Muscle layer of duodenum (tissue), 2 donors: ENCODE results near the gene MAP2K5.

Source experiments
- H3K27ac ChIP-seq: one replicate; pipeline ENCODE4 v1.7.0; 2013; ENCODE audit warnings: mild to moderate bottlenecking, low read length
- H3K27me3 ChIP-seq: one replicate; pipeline ENCODE4 v1.7.0; 2013; ENCODE audit warnings: low read depth, mild to moderate bottlenecking, control low read depth, low read length
- H3K36me3 ChIP-seq, 2 donors: one replicate each; pipeline ENCODE4 v1.7.0; 2013; ENCODE audit warnings: low read length in 2 of 2, control low read depth in 1 of 2, mild to moderate bottlenecking in 1 of 2; ENCODE audit not compliant: insufficient read depth in 2 of 2, control insufficient read depth in 1 of 2
- H3K4me1 ChIP-seq, 2 donors: one replicate each; pipeline ENCODE4 v1.7.0; 2013; ENCODE audit warnings: low read length in 2 of 2, mild to moderate bottlenecking in 2 of 2, control low read depth in 1 of 2, moderate library complexity in 1 of 2; ENCODE audit not compliant: insufficient read depth in 2 of 2, control insufficient read depth in 1 of 2
- H3K4me3 ChIP-seq, 2 donors: one replicate each; pipeline ENCODE4 v1.7.0; 2013; ENCODE audit warnings: low read length in 2 of 2, low read depth in 1 of 2, mild to moderate bottlenecking in 1 of 2
- H3K9me3 ChIP-seq, 2 donors: one replicate each; pipeline ENCODE4 v1.7.0; 2013; ENCODE audit warnings: low read length in 2 of 2, control low read depth in 1 of 2, mild to moderate bottlenecking in 1 of 2; ENCODE audit not compliant: control insufficient read depth in 1 of 2
- donor health status: healthy.

The MAP2K5 gene

DNA sequence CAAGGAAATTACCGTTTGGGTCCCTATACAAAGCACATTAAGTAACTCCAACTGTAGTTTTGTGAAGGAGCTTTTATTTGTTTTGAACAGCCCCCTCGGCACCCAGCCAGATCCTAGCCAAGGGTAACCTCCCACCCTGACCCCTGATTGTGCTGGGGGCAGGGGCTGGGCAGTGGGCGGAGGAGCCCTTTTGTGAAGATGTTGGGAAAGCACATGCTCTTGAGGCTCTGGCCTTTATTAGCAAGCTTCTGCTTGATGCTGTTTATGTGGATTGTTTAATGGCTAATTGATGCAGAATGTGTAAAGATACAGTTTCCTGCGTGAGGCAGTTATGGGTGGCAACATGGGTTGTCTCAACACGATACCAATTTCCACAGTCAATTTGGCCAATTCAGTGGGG lies 136.5 kb downstream of the MAP2K5 start:
- peaks cover 3 to 9% of the 10 kb centered on the region in 2 donors for H3K9me3 ChIP-seq
- no peaks in the 10 kb centered on the region for H3K27me3 ChIP-seq
- no peak overlapping the region for H3K27ac ChIP-seq
- no peak overlapping the region for H3K4me3 ChIP-seq
- peaks cover 0 to 3% of the 10 kb centered on the region in 2 donors for H3K36me3 ChIP-seq
- H3K4me1 ChIP-seq = no peaks in the 10 kb centered on the region

DNA sequence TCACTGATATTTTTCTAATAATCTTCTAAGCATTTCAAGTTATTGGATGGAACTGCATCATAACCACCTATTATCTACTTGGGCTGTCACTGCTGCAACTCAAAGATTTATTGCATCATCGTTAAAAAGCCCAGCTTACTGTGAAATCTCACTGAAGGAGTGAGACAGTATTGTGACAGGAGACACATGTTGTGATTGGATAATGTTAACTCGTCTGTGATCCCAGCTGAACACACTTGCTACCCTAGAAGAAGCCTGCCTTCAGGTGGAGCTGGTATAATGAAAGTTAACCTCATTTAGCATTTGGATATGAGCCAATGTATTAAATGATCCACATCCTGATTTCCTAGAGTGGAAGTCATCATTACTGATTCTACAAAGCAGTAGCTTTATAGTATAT lies 138.1 kb downstream of the MAP2K5 start:
- no peak overlapping the region for H3K27ac ChIP-seq

DNA sequence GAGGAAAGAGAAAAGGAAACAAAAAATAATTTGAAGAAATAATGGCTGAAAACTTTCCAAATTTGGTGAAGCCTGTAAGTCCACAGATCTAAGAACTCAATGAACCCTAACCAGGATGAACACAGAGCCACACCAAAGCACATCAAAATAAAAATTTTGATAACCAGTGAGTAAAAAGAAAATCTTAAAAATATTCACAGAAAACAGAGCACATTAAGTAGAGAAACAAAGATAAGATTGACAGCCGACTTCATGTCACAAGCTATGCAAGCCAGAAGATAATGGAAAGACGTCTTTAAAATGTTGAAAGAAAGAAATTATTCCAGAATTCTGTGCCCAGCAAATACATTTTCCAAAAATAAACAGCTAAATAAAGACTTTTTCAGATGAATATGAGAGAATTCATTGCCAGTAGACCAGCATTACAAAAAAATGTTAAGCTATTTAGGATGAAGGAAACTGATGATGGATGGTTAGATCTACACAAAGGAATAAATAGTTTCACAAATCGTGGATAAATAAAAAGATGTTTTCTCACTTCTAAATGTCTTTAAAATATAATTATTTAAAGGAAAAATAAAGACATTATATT lies 142.6 kb downstream of the MAP2K5 start:
- Histone ChIP-seq H3K36me3 (peaks cover 0 to 3% of the 10 kb centered on the region in 2 donors), H3K9me3 (peaks cover 6 to 26% of the 10 kb centered on the region in 2 donors), H3K4me3 (no peak overlapping the region), H3K4me1 (no peaks in the 10 kb centered on the region), H3K27ac (no peak overlapping the region), H3K27me3 (no peaks in the 10 kb centered on the region)

More for the DNA sequence above, 138.1 kb downstream of the MAP2K5 start:
- Histone ChIP-seq H3K36me3 (peaks cover 0 to 3% of the 10 kb centered on the region in 2 donors), H3K4me3 (no peak overlapping the region), H3K27me3 (no peaks in the 10 kb centered on the region), H3K9me3 (peaks cover 6 to 21% of the 10 kb centered on the region in 2 donors), H3K4me1 (no peaks in the 10 kb centered on the region)

DNA sequence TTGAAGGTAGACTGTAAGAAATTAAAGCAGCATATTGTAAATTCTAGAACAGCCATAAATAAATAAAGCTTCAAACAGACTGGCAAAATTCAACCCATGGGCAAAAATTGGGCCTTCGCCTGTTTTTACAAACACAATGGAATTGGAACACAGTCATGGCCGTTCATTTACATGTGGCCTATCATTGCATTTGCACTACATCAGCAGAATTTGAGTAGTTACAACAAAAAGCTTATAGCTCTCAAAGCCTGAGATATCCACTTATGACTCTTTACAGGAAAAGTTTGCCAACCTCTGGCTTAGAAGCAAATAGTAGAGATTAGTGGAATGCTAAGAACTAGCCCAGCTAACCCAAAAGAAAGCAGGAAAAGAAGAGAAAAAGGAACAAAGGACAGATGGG lies 143.2 kb downstream of the MAP2K5 start:
- Histone ChIP-seq H3K36me3 (peaks cover 0 to 3% of the 10 kb centered on the region in 2 donors), H3K27me3 (no peaks in the 10 kb centered on the region), H3K9me3 (peaks cover 6 to 26% of the 10 kb centered on the region in 2 donors), H3K4me3 (no peak overlapping the region), H3K27ac (no peak overlapping the region), H3K4me1 (no peaks in the 10 kb centered on the region)

DNA sequence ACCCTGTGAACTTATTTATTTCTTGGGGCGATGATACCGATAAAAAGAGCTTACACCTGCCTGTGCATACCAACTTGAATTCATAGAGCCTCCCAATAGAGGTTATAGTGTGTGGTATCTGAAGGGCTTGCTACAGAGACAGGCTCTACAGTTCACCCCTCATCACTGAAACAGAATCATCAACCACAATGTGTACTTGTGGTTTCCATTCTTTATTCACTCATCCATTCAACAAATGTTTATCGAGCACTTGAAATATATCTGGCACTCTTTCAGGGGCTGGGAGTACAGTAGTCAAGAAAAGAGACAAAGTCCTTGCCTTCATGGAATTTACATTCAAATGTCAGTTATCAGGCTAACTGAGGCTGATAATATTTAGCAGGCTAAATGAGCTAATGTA lies 148.4 kb downstream of the MAP2K5 start:
- peaks cover 0 to 2% of the 10 kb centered on the region in 2 donors for H3K9me3 ChIP-seq

DNA sequence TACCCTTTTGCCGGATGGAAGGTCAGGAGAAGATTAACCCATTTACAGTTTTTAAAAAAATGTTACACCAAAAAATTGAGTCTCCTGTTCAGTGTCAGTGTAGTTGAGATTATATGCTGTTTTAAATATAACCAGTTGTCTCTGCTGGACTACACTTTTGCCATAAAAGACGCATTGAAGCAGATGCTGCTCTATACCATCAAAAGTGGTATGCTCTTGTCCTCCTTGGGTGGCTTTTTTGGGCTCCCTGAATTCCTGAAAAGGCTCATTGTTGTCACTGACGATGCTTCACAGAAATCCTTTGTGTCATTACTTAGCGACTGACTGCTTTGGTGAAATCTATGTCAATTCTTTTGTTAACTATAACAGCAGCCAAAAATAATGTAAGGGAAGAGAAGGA lies 148.9 kb downstream of the MAP2K5 start:
- no peaks in the 10 kb centered on the region for H3K27me3 ChIP-seq
- H3K36me3 ChIP-seq = no peaks in the 10 kb centered on the region
- no peaks in the 10 kb centered on the region for H3K4me1 ChIP-seq
- H3K4me3 ChIP-seq = no peak overlapping the region
- H3K27ac ChIP-seq = no peak overlapping the region
- no peaks in the 10 kb centered on the region for H3K9me3 ChIP-seq

More for the DNA sequence above, 148.4 kb downstream of the MAP2K5 start:
- H3K36me3 ChIP-seq = no peaks in the 10 kb centered on the region
- H3K4me1 ChIP-seq = no peaks in the 10 kb centered on the region
- H3K27me3 ChIP-seq = no peaks in the 10 kb centered on the region
- no peak overlapping the region for H3K27ac ChIP-seq
- no peak overlapping the region for H3K4me3 ChIP-seq

DNA sequence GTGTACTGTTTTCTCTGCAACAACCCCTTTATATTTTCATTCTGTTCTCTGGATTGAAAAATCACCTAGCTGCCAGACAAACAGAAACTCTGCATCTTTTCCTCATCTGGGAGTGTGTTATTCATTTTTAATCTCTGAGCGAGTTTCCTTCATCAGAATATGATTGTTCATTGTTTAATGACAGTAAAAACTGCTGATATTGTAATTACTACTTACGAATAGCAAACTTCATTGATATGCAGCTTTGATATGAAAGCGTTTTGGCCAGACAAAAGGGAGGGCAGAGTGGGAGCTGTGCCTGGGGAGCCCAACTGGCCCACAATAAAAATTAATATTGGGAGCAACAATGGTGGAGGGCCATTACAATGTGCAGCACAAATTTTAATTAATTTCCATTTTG lies 150.1 kb downstream of the MAP2K5 start:
- Histone ChIP-seq H3K36me3 (no peaks in the 10 kb centered on the region), H3K27me3 (no peaks in the 10 kb centered on the region), H3K4me3 (no peak overlapping the region), H3K27ac (no peak overlapping the region), H3K4me1 (no peaks in the 10 kb centered on the region), H3K9me3 (no peaks in the 10 kb centered on the region)

DNA sequence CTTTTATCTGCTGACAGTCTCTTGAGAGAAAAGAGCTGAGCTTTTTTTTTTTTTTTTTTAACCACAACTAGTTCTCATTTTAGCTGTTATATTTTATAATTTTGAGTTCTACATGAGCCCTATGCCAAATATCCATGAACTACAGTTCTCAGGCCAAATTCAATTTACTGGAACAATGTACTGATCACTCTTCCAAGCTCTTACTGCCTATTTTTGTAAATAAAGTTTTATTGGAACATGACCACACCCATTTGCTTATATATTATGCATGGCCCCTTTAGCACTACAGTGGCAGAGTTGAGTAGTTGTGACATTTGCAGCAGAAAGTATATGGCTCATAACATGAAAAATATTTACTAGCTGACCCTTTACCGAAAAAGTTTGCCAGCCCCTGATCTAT lies 153.6 kb downstream of the MAP2K5 start:
- H3K36me3 ChIP-seq = peaks cover 4 to 15% of the 10 kb centered on the region in 2 donors
- no peaks in the 10 kb centered on the region for H3K27me3 ChIP-seq
- no peaks in the 10 kb centered on the region for H3K4me1 ChIP-seq
- no peak overlapping the region for H3K27ac ChIP-seq
- peaks cover 0 to 3% of the 10 kb centered on the region in 2 donors for H3K9me3 ChIP-seq
- H3K4me3 ChIP-seq = no peak overlapping the region

DNA sequence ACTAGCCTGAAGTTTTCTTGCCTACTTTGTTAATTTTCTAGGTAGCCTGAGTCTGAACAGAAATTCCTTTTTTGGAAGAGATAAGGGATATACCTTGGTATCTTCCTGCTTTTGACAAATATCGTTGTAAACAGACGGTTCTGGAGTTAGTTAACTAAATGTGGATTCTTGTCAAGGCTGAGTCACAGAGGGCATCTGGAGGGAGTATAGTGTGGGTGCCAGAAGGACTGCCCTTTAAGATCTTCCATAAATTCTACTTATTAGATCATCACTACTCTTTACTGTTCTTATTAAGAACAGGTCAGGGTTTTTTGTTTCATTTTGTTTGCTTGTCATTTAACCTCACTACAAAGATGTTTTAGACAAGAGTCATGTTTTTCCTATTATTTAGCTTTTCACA lies 157.5 kb downstream of the MAP2K5 start:
- H3K27ac ChIP-seq = no peak overlapping the region
- peaks cover 17 to 22% of the 10 kb centered on the region in 2 donors for H3K36me3 ChIP-seq
- no peaks in the 10 kb centered on the region for H3K27me3 ChIP-seq
- H3K9me3 ChIP-seq = peaks cover 0 to 3% of the 10 kb centered on the region in 2 donors
- no peak overlapping the region for H3K4me3 ChIP-seq
- no peaks in the 10 kb centered on the region for H3K4me1 ChIP-seq

DNA sequence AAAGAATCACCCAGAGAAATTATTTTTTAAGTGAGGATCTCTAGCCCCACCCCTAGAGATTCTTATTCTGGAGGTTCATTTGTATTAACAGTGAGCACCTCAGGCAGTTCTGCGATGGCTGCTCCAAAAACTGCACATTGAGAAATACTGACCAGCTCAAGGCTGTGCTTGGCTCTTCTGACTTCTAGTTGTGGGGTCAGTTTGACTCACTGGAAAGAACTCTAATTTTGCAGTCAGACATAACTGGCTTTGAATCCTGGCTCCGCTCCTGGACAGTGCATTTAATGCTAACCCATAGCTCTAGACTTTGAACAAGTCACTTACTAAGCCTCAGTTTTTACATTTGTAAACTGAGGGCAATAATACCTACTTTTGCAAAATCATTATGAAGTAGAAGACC lies 159.2 kb downstream of the MAP2K5 start:
- H3K4me1 ChIP-seq = no peaks in the 10 kb centered on the region

DNA sequence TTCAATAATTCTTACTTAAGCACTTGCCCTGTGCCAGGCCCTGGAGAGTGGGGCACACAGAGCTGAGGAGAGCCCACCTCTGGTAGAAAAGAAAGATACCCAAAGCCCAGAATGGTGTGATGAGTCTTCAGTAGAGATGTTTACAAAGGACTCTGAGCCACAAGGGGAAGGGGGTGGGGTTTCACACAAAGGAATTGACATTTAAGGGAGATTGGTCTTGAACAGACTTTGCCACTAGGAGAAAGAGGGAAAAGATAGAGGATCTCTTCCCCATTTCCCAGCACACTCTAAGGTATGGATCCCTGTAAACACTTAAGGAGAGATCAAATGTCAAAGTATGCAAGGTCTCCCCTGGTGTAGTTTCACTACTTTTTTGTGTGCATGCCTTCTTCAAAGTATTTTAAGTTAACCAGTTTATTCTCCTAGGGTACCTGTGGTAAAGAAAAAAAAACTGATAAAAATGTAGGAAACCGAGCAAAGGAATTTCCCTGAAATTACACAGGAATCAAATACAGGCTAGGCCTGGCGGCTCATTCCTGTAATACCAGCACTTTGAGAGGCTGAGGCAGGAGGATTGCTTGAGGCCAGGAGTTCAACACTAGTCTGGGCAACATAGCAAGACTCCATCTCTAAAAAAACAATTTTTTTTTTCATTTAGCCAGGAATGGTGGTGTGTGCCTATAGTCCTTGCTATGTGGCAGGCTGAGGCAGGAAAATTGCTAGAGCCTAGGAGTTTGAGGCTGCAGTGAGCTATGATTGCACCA lies 165.2 kb downstream of the MAP2K5 start:
- H3K9me3 ChIP-seq = no peaks in the 10 kb centered on the region
- H3K27me3 ChIP-seq = no peaks in the 10 kb centered on the region
- no peaks in the 10 kb centered on the region for H3K4me1 ChIP-seq

More for the DNA sequence above, 159.2 kb downstream of the MAP2K5 start:
- Histone ChIP-seq H3K9me3 (peaks cover 0 to 3% of the 10 kb centered on the region in 2 donors), H3K4me3 (no peak overlapping the region), H3K27ac (no peak overlapping the region), H3K27me3 (no peaks in the 10 kb centered on the region), H3K36me3 (peaks cover 17 to 29% of the 10 kb centered on the region in 2 donors)

More for the DNA sequence above, 165.2 kb downstream of the MAP2K5 start:
- H3K4me3 ChIP-seq = no peak overlapping the region
- H3K27ac ChIP-seq = no peak overlapping the region
- H3K36me3 ChIP-seq = peaks cover 6 to 14% of the 10 kb centered on the region in 2 donors
